Cardiac fibroblast (primary cell): ENCODE data around the gene FRMD4A.

Experiments used
- DNase-seq, 2 donors: peaks; one replicate each; pipeline versions ENCODE4 v3.0.0 to v3.0.0-alpha.2; 2010; ENCODE audit warnings: low read depth in 2 of 2
- H3K4me3 ChIP-seq, 2 donors: replicated peaks in 1 of 2; 1 replicate in 1 of 2; 2 replicates in 1 of 2; pipeline ENCODE4 v1.5.1; 2011; ENCODE audit warnings: low read depth in 2 of 2, low read length in 2 of 2, mild to moderate bottlenecking in 2 of 2, moderate library complexity in 1 of 2
- TF ChIP-seq, protein P1 (sequence below): IDR thresholded peaks from one replicate; pipeline ENCODE4 v1.5.1; 2011; ENCODE audit warnings: low read depth, mild to moderate bottlenecking, low read length, inconsistent platforms

The FRMD4A gene

GRCh38 chr10:13990392-13990805 is 340.3 kb downstream of the FRMD4A start:
- no peak overlapping the region for H3K4me3 ChIP-seq
- peak; percentile 49 to 58 for DNase-seq
- TF ChIP-seq, protein P1, sequence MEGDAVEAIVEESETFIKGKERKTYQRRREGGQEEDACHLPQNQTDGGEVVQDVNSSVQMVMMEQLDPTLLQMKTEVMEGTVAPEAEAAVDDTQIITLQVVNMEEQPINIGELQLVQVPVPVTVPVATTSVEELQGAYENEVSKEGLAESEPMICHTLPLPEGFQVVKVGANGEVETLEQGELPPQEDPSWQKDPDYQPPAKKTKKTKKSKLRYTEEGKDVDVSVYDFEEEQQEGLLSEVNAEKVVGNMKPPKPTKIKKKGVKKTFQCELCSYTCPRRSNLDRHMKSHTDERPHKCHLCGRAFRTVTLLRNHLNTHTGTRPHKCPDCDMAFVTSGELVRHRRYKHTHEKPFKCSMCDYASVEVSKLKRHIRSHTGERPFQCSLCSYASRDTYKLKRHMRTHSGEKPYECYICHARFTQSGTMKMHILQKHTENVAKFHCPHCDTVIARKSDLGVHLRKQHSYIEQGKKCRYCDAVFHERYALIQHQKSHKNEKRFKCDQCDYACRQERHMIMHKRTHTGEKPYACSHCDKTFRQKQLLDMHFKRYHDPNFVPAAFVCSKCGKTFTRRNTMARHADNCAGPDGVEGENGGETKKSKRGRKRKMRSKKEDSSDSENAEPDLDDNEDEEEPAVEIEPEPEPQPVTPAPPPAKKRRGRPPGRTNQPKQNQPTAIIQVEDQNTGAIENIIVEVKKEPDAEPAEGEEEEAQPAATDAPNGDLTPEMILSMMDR = no peak

GRCh38 chr10:13989616-13990015 is 341.1 kb downstream of the FRMD4A start:
- H3K4me3 ChIP-seq = no peak overlapping the region
- peak in 1 of 2 donors; percentile 45 for DNase-seq
- TF ChIP-seq, protein P1 = no peak

DNA sequence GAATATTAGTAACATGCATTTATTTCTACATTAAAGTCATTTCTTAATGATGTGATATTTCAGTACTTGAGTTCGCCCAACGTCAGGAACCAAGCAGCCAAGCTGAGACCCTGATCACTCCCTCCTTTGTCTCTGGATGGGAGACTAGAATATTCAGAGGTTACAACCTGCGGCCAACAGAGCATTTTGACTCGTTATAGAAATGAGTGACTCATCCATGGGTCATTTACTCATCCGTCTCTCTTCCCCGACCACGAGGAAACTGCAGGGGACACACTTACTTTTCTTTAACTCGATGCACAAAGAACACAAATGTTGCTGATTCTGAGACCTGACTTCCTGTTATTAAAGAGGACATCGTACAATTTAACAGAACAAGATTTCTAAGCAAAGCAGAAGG is 343.3 kb downstream of the FRMD4A start:
- DNase-seq = peak; percentile 57 to 79
- TF ChIP-seq, protein P1 = no peak
- H3K4me3 ChIP-seq = no peak overlapping the region

DNA sequence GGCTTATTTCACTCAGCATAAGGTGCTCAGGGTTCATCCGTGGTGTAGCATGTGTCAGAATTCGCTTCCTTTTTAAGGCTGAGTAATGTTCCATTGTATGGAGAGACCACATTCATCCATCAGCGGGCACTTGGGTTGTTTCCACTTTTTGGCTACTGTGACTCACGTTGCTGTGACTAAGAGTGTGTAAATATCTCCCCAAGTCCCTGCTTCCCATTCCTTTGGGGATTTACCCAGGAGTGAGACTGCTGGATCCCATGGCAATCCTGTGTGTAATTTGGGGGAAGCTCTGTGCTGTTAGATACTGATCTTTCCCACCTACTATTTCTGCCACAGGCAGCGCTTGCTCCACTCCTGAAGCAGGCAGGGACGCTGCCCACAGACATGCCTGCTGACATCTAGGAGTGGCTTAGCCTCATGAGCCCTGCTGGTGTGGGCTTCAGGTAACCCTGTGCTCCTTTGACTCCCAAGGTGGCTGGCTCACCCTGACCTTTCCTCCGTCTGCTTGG is 346.0 kb downstream of the FRMD4A start:
- DNase-seq = peak; percentile 50 to 99
- H3K4me3 ChIP-seq = no peak overlapping the region
- TF ChIP-seq, protein P1 = no peak

GRCh38 chr10:13983035-13983434 is 347.7 kb downstream of the FRMD4A start:
- no peak overlapping the region for H3K4me3 ChIP-seq
- TF ChIP-seq, protein P1 = no peak

DNA sequence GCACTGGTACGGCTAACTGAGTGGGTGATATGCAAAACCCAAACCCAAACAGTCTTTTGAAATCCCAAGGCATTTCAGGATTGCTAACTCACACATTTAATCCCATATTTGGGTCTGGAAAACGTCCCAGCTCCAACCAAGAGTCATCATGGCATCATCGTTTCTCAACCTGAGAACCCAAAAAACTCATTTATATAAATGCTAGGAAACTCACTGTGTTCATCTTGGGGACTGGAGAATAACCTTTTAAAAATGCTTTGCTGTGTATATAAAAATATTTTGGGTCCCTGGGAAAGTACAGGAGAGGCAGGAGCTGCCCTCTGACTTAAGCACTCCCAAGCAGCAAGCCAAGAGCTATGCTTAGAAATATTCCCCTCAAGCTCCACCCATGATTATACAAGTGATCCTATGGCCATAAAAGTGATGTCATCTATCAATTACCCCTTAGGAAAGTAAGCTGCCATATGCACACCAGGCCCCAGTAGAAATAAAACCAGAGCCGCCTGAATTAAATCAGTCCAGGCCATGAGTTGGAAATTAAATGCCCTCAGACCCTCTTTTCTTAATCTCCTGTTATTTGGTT is 352.1 kb downstream of the FRMD4A start:
- peak; percentile 85 to 96 for DNase-seq
- H3K4me3 ChIP-seq = no peak overlapping the region
- TF ChIP-seq, protein P1 = no peak

More at GRCh38 chr10:13983035-13983434, 347.7 kb downstream of the FRMD4A start:
- no peak for DNase-seq
